ENCODE results near the gene OR10J5.

Gene OR10J5

GRCh38 chr1:159492575-159493323, 43.1 kb downstream of the OR10J5 start:
- Histone ChIP-seq H3K27ac (ENCODE audit: low read depth, low read length) (no peak overlapping the region), H3K27me3 (ENCODE audit: control insufficient read depth in 5 of 5, insufficient read depth in 4 of 5, low read length in 5 of 5) (no peaks in the 10 kb centered on the region), H3K4me3 (ENCODE audit: low read depth in 1 of 5, low read length in 5 of 5) (no peak overlapping the region), H3K36me3 (ENCODE audit: control insufficient read depth in 5 of 5, insufficient read depth in 5 of 5, low read length in 5 of 5) (no peaks in the 10 kb centered on the region), H3K9ac (ENCODE audit: low read length in 5 of 5) (no peak overlapping the region), H3K9me3 (ENCODE audit: control insufficient read depth in 5 of 5, low read length in 5 of 5) (peaks cover 0 to 4% (median 0%) of the 10 kb centered on the region in 5 donors), H3K4me1 (ENCODE audit: control insufficient read depth in 5 of 5, insufficient read depth in 5 of 5, low read length in 5 of 5) (no peaks in the 10 kb centered on the region)
